Epithelial cell of proximal tubule (primary cell): ENCODE measurements around the gene UROC1. TPM values are rescaled to one million over a fixed set of nuclear protein-coding genes. Genes with fewer than 3 reads are reported as not detected.

Source experiments
- DNase-seq: peaks from one replicate; pipeline ENCODE4 v3.0.0-alpha.2; 2011; ENCODE audit warnings: low read depth
- H3K4me3 ChIP-seq: 2 replicates; pipeline ENCODE4 v1.5.1; 2011; ENCODE audit warnings: low read depth, mild to moderate bottlenecking, low read length
- total RNA-seq: library from RNA; depleted of rRNA; stranded (reverse); fragments of >200 nt; gene quantifications from 2 replicates; pipeline ENCODE4 v1.2.3, GENCODE V29; 2015
- TF ChIP-seq, protein P1 (sequence below): conservative IDR thresholded peaks from 2 replicates; pipeline ENCODE4 v1.5.1; 2012; ENCODE audit warnings: low read depth, mild to moderate bottlenecking, low read length

Gene UROC1
- total RNA-seq, 1 donor from 2014 or later = not detected

DNA sequence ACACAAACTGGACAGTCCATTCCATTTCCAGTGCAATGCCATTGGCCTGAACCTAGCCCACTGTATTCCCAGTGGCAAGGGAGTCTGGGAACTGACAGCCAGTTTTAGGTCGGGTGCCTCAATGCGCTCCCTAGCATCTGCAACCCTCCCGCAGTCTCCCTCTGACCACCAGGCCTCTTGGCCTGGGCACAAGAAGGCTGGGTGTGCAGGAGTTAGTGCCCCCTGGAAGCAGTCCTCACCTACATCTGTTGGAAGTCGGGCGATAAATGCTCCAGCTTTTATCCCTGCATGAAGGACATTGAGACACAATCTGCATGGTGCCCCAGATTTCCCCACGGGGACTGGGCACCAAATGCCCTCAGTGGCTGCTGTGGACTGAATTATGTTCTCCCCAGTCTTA, 28.4 kb upstream of the UROC1 start:
- no peak for DNase-seq
- TF ChIP-seq, protein P1, sequence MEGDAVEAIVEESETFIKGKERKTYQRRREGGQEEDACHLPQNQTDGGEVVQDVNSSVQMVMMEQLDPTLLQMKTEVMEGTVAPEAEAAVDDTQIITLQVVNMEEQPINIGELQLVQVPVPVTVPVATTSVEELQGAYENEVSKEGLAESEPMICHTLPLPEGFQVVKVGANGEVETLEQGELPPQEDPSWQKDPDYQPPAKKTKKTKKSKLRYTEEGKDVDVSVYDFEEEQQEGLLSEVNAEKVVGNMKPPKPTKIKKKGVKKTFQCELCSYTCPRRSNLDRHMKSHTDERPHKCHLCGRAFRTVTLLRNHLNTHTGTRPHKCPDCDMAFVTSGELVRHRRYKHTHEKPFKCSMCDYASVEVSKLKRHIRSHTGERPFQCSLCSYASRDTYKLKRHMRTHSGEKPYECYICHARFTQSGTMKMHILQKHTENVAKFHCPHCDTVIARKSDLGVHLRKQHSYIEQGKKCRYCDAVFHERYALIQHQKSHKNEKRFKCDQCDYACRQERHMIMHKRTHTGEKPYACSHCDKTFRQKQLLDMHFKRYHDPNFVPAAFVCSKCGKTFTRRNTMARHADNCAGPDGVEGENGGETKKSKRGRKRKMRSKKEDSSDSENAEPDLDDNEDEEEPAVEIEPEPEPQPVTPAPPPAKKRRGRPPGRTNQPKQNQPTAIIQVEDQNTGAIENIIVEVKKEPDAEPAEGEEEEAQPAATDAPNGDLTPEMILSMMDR = no peak
- no peak overlapping the region for H3K4me3 ChIP-seq

GRCh38 chr3:126545544-126545943, 28.0 kb upstream of the UROC1 start:
- no peak for DNase-seq
- H3K4me3 ChIP-seq = no peak overlapping the region
- TF ChIP-seq, protein P1 = no peak

DNA sequence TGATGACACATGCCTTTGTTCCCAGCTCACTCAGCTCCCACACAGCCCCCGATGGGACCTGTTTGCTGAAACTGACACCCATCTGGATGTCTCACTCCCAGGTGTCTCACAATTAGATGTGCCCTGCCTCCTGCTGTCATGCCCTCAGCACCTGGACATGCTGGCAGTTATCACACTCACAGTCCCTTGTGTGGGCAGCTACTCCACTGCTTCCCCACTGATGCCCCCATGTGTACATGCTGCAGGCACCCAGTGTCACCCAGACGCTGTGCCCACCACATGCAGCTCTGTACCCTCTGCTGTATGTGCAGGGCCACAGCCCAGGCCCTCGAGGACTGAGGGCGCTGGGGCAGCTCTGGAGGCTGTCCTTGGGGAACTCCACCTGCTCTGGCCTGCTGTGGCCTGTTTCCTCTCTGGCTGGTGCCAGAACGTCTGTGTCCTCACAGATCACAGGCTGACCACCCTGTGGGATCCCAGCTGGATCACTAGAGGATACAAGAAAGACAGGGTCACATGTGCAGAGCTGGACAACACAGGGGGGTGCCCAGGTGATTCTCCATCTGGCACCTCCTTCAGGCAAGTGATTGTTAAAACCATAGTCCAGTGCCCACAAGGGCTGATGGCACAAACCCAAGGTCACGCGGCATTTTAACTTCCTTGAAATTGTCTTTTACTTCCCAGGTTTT, 27.2 kb upstream of the UROC1 start:
- no peak overlapping the region for H3K4me3 ChIP-seq
- DNase-seq = no peak
- TF ChIP-seq, protein P1 = no peak

GRCh38 chr3:126543457-126544061, 26.0 kb upstream of the UROC1 start:
- no peak for DNase-seq
- TF ChIP-seq, protein P1 = no peak
- no peak overlapping the region for H3K4me3 ChIP-seq

DNA sequence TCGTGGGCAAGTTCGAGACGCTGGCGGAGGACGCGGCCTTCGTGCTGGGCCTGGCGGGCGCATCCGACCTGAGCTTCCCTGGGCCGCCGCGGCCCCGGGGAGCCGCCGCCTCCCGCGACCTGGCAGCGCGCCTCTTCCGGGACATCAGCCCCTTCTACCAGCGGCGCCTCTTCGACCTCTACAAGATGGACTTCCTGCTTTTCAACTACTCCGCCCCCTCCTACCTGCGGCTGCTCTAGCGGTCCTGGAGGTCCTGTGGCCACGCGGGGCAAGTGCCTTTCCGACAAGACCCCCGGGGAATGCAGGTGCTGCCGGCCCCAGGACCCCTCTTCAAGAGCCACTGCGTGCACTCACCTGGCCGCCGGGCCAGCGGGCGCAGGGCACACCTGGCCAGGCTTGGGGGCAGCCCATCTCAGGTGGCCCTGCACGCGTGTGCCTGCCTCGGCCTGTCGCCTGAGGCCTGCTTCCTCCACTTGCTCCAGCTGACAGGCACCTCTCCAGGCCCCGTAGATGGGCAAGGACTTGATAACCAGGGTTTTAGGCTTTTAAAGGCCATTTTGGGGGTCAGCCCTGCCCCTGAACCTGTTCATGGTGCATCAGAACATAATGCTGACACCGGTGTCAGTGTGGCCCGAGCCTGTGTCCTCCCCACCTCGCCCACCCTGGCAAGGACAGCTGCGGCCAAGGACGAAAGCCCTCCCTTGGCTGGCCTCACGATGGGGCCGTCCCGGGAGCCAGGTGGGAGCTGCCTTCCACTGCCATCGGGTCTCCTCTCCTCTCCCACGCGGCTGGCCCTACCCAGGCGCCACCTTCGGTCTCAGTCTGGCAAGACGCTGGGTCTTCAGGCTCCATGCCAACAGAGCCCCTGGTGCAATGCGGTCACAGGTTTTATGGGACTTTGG, 25.0 kb upstream of the UROC1 start:
- DNase-seq = no peak
- H3K4me3 ChIP-seq = no peak overlapping the region
- TF ChIP-seq, protein P1 = no peak

GRCh38 chr3:126541628-126542339, 24.2 kb upstream of the UROC1 start:
- TF ChIP-seq, protein P1 = no peak
- H3K4me3 ChIP-seq = no peak overlapping the region
- DNase-seq = no peak
